Activated CD8-positive, alpha-beta memory T cell treated with anti-CD3 and anti-CD28 coated beads, Interleukin-2, amount 50 U/mL, for 24 hours (primary cell): ENCODE measurements around the gene ZNF410.
"Not testable (repeated sequence)": the region's sequence is repeated elsewhere in the genome, so short reads cannot be mapped to it uniquely, and the experiment has no call there.

Experiments
- DNase-seq: peaks from one replicate; pipeline ENCODE4 v3.0.0-alpha.2; 2020; ENCODE audit errors: extremely low read depth

ZNF410 gene, protein sequence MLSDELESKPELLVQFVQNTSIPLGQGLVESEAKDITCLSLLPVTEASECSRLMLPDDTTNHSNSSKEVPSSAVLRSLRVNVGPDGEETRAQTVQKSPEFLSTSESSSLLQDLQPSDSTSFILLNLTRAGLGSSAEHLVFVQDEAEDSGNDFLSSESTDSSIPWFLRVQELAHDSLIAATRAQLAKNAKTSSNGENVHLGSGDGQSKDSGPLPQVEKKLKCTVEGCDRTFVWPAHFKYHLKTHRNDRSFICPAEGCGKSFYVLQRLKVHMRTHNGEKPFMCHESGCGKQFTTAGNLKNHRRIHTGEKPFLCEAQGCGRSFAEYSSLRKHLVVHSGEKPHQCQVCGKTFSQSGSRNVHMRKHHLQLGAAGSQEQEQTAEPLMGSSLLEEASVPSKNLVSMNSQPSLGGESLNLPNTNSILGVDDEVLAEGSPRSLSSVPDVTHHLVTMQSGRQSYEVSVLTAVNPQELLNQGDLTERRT

GRCh38 chr14:73886449-73887317, at the start of gene ZNF410:
Gene ZNF410 (plus strand): TSS chr14:73886859. CDS start chr14:73892176, 5,317 bp downstream.
- DNase-seq = peak; percentile 82

GRCh38 chr14:73838293-73839034, 48.2 kb upstream of the ZNF410 start:
- DNase-seq = not testable (repeated sequence)

- DNase-seq = no peak
Observed at GRCh38 chr14:73842201-73842600, 44.5 kb upstream of the ZNF410 start.

GRCh38 chr14:73842851-73843250, 43.8 kb upstream of the ZNF410 start:
- DNase-seq = no peak

GRCh38 chr14:73843296-73843695, 43.4 kb upstream of the ZNF410 start:
- DNase-seq = no peak

DNA sequence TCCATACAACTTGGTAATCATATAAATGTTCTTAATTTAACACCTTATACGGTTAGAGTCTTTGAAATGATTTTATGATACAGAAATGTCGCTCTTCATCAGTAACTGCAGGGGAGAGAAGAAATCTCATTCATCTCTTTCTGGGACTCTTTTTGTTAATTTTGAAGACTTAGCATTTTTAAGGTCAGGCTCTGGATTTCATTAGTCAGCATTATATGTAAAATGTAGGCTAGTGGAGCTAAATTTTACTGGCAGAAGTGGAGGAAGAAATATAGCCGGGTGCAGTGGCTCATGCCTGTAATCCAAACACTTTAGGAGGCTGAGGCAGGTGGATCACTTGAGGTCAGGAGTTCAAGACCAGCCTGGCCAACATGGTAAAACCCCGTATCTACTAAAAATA, 39.7 kb upstream of the ZNF410 start:
- DNase-seq = no peak

DNA sequence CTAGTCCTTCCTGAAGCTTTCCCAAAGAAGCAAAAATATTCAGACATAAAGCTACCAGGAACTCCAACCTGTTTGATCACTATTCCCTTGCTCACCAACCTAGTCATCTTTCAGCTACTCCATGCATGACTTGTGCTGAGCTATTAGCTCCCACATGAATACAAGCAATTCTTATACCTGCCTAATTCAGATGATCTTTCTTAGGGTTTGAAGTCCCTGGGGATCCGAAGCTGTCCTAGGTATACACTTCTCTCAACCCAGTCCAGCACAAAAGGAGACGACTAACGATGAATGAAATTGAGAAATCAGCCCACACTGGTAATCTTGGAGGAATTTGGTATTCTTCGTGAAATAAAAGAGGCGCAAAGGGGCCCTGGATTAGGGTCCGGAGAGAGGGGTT, 35.7 kb upstream of the ZNF410 start:
- DNase-seq = no peak

DNA sequence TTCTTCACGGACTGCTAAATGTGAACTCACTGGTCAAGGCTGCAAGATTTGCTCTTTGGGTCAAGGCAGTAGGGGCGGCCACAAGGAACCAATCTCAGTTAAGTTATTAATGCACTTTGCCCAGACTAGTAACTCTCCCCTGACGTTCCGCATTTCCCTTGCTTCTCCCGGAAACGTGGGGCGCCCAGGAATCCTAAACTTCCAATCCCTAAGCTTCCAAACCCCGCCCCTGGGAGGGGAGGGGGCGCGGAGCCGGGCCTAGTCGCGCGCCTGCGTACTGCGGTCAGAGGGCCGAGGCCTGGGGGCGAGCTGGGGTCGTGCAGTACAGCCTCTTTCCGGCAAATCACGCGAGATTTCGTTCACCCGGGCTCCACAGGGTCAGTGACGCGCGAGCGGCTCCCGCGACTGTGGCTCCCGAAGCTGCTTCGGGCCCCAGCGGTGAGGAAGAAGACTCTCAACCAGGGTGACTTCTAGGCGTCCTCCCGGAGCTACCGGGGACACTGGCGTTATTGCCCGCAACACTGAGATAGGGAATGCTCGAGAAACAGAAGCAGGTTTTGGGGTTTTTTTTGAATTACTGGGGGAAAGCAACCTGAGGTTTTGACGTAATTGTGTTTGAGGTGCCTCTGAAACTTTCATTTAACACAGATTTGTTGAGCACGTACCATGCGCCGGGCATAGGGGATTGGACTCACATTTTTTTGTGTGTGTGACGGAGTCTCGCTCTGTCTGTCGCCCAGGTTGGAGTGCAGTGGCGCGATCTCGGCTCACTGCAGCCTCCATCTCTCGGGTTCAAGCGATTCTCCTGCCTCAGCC, 34.9 kb upstream of the ZNF410 start, which contains the start of gene PTGR2:
PTGR2 (plus strand) TSS at position 265 of the 816 bp plus-strand sequence. CDS start 7,032 bp downstream, outside the sequence.
- DNase-seq = peak; percentile 72

- DNase-seq = no peak
Observed at GRCh38 chr14:73859145-73859544, 27.5 kb upstream of the ZNF410 start.

GRCh38 chr14:73861073-73861472, 25.6 kb upstream of the ZNF410 start:
- no peak for DNase-seq

DNA sequence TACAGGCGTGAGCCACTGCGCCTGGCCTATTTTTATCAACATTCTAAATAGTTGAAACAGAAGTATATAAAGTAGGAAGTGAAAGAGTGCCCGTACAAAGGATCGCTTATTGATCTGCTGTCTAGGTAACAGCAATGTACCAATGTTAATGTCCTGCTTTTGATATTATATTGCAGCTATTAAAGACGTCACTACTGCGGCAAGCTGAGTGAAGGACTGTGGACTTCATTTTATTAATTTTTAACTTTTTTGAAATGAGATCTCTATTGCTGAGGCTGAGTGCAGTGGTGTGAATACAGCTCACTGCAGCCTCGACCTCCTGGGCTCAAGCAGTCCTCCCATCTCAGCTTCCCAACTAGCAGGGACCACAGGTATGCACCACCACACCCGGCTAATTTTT, 24.2 kb upstream of the ZNF410 start:
- no peak for DNase-seq

GRCh38 chr14:73863209-73863608, 23.4 kb upstream of the ZNF410 start:
- no peak for DNase-seq

DNA sequence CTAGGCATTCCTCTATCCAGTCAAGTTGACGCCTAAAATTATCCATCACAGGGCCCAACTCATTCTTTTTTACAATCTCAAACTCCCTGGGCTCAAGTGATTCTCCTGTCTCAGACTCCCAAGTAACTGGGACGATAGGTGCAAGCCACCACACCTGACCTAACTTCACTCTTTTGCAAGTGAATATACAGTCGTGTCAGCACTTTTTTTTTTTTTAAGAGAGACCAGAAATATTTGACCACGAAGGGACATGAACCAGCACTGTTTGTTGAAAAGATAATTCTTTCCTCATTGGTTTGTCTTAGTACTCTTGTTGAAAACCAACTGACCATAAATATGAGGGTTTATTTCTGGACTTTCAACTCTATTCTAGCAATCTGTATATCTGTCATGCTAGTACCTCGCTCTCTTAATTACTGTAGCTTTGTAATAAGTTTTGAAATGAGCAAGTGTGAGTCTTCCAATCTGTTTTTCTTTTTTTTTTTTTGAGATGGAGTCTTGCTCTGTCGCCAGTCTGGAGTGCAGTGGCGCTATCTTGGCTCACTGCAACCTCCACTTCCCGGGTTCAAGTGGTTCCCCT, 21.0 kb upstream of the ZNF410 start:
- DNase-seq = no peak

GRCh38 chr14:73869754-73870153, 16.9 kb upstream of the ZNF410 start:
- DNase-seq = not testable (repeated sequence)

DNA sequence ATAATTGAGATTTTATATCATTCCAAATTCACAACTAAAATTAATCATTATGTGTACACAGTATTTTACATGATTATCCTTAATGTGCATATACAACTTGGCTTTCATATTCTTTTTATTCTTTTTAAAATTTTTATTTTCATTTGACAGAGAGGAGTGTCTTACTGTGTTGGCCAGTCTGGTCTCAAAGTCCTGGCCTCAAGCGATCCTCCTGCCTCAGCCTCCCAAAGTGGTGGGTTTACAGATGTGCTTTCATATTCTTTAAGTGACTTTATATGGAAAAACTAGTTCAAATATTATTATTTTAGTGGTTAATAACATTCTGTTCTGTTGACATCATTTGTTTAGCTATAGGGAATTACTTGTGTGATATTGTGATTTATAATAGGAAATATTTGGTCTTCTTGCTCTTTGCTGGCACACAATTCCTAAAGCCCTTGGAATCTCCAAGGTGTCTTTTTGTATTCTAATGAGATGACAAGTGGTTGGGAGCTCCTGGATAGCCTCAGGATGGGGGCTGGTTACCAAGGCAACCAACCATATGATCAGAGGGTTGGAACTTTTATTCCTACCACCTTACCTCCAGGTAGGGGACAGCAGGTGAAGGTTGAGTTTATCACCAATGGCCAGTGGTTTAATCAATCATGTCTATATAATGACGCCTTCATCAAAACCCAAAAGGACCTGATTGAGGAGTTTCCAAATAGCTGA, 16.0 kb upstream of the ZNF410 start:
- no peak for DNase-seq

GRCh38 chr14:73873660-73874059, 13.0 kb upstream of the ZNF410 start:
- no peak for DNase-seq

- DNase-seq = no peak
Observed at GRCh38 chr14:73877790-73878189, 8.9 kb upstream of the ZNF410 start.

- DNase-seq = no peak
Observed at GRCh38 chr14:73878436-73878835, 8.2 kb upstream of the ZNF410 start.

DNA sequence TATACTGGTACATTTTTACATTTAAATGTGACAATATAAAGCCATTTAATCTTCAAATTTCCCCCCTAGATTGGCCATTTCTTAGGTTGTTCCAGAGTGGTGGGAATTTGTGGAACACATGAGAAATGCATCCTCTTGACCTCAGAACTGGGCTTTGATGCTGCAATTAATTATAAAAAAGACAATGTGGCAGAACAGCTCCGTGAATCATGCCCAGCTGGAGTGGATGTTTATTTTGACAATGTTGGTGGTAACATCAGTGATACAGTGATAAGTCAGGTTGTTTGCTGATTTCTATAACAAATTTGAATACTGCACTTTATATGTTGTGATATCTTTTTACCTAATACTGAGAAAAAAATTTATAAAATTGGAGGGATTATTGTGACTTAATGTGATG, 7.6 kb upstream of the ZNF410 start:
- no peak for DNase-seq
